CD1c-positive myeloid dendritic cell (primary cell): Measurements from ENCODE around the gene CTSW.

Experiments
- DNase-seq: peaks from one replicate; pipeline ENCODE4 v3.0.0-alpha.2; 2016; ENCODE audit errors: extremely low spot score

CTSW gene

GRCh38 chr11:65855927-65856363 is 23.7 kb upstream of the CTSW start:
- DNase-seq: no peak

GRCh38 chr11:65856689-65857499 is 22.7 kb upstream of the CTSW start:
- peak; percentile 89 for DNase-seq

- no peak for DNase-seq
Measured at GRCh38 chr11:65857500-65857852, 22.2 kb upstream of the CTSW start.

DNA sequence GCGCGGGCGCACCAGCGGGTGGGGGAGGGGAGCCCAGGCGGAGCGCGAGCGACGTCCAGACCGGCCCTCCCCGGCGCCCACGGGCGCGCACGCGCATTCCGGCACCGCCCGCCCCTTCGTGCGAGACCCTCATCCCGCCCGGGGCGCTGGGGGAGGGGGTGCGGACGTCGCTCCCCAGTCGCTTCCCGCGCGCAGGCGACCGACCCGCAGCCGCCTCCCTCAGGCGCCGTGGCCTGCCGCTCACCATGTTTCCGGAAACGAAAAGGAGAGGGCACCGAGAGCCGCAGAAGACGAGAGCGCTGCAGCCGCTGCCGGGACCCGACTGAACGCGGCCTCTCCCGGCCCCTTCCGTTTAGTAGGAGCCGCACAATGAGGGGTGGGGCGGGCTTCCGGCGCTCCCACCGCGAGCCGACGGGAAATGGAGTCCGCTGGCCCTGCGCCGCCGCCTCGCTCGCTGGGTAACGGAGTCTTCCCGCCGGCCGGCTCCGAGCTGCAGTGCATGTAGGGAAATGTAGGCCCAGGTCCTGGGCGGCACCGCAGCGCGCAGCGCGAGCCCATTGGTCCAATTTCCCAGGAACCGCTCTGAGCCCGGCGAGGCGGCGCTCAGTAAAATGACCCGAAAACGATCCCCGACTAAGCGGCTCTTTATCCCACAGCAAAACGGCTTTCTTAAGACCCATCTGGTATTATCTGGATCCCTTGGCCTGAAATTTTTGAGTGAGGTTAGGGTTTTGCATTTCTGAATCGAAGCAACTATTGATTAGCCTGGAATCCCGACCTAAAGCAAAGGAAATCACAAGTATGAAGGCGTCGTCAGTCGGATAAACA is 21.6 kb upstream of the CTSW start, which contains the start of gene CFL1:
Gene CFL1 (minus strand): TSS at position 328 of the 828 bp plus-strand sequence. CDS start 81 bp downstream, at position 247.
- peak; percentile 99 for DNase-seq

DNA sequence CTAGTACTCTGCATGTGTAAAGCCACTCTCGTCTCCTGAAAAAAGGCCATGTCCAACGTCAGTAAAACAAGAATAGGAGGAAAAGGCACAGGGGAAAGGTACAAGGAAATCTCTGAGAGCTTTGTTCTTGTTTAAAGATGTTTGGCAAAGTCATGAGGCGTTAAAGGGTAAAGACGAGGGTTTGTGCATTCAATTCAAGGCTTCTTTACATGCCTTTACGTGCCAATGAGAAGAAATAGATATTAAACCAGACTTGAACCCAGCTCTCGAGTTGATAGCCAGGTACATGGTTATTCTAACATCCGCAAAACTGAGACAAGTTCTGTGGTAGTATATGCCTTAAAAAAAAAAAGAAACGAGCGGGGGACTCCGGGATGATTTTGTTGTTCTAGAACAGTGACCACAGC is 21.0 kb upstream of the CTSW start:
- no peak for DNase-seq

DNA sequence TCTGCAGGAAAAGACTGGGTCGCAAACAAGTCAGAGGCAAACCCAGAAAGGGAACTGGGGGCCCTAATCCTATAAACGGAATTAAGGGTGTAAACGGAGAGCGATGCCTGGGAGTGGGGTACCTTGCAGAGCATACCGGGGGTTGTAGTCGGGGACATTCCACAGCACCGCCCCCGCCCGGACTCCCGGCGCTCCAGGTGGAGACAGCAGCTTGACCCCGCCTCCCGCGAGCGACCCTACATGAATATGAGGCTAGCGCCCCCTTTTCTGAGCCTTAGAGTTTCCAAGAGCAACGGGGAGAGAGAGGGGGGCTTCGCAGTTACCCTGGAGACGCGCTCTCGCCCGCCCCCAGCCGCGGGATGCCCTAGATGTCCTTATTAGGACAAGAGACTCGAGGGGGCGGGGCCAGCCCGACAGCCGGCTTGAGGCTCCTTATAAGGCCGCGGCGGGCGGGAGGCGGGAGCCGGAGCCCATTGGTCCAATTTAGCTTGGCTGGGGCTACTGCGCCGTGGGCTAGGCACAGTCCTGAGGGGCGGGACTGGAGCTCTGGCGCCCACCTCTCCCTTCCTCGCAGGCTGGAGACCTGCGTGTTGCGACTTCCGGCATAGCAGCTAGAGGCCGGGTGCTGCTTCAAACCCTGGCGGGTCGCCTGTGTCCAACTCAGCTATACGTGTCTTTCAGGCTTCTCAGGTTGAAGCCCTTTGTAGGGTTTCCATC is 20.4 kb upstream of the CTSW start:
- DNase-seq: peak; percentile 99

GRCh38 chr11:65859812-65860277 is 19.8 kb upstream of the CTSW start:
- DNase-seq: no peak

DNA sequence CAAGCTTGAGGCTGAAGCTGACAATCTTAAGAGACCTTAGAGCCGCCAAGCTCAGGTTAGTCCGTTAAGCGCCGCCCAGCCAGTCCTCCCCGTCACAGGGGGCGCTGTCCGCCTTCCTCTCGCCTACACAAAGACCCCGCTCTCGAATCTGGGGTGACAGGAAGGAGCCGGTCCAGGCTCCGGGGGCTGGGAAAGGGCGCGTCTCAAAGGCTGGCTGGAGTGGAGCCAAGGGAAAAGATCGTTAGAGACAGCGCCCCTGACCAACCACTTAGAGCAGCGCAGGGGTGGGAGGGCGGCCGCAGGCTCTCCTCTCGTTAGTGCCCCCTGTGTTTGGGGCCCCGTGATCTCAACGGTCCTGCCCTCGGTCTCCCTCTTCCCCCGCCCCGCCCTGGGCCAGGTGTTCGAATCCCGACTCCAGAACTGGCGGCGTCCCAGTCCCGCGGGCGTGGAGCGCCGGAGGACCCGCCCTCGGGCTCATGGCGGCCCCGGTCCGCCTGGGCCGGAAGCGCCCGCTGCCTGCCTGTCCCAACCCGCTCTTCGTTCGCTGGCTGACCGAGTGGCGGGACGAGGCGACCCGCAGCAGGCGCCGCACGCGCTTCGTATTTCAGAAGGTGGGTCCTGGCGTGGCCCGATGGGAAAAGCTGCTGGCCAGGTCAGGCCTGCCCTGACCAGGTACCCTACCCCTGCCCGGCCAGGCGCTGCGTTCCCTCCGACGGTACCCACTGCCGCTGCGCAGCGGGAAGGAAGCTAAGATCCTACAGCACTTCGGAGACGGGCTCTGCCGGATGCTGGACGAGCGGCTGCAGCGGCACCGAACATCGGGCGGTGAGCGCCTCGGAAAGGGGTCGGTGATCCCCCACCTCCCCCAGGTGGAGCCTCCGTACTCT is 19.1 kb upstream of the CTSW start, which contains the start of gene MUS81:
Gene MUS81 (plus strand): TSS at position 156 of the 887 bp plus-strand sequence. CDS start 321 bp downstream, at position 477.
- DNase-seq: peak; percentile 93

GRCh38 chr11:65861165-65861505 is 18.5 kb upstream of the CTSW start:
- no peak for DNase-seq

GRCh38 chr11:65861533-65862183 is 18.0 kb upstream of the CTSW start:
- no peak for DNase-seq

GRCh38 chr11:65862191-65862735 is 17.4 kb upstream of the CTSW start:
- no peak for DNase-seq

GRCh38 chr11:65862941-65863888 is 16.4 kb upstream of the CTSW start:
- DNase-seq: no peak

GRCh38 chr11:65863889-65864705 is 15.5 kb upstream of the CTSW start:
- DNase-seq: no peak

DNA sequence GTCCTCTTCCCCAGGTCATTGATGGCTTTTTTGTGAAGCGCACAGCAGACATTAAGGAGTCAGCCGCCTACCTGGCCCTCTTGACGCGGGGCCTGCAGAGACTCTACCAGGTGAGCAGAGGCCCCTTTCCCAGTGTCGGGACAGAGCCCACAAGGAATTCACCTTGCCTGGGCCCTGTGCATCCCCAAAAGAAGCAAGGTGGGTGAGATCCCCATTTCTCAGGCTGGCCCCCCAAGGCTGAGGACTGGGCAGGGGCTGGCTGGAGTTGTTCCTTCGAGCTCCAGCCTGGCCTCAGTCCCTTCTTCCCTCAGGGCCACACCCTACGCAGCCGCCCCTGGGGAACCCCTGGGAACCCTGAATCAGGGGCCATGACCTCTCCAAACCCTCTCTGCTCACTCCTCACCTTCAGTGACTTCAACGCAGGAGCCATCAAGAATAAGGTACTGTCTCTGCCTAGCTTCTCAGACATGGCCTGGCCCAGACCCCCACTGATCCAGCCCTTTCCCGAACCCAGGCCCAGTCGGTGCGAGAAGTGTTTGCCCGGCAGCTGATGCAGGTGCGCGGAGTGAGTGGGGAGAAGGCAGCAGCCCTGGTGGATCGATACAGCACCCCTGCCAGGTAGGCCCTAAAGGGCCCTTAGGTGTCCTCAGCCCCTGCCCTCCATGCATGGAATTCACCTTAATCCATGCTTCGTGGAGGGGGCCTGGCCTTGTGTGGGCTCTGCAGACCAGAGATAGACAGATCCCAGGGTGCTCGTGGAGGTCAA is 14.7 kb upstream of the CTSW start:
- DNase-seq: no peak

DNA sequence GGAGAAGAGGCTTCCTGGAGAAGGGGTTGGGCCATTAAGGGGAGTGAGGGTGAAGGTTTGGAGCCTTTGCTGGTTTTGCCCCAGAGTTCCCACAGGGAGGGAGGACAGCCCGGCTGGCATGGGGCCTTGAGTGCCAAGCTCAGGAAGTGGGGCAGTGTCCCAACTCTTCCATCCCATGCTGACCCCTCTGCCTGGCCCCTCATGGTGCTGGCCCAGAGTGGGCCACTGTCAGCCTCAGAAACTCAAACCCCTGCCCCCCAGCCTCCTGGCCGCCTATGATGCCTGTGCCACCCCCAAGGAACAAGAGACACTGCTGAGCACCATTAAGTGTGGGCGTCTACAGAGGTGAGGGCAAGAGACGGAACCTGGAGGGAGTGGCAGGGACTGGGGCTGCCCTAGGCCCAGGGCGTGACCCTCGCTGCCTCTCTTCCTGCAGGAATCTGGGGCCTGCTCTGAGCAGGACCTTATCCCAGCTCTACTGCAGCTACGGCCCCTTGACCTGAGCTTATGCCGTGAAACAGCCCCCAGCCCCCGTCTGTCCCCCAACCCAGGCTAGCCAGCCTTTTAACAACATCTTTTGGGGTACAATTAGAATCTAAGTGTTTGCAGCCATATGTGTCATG is 14.0 kb upstream of the CTSW start:
- DNase-seq: no peak

GRCh38 chr11:65866509-65867283 is 12.9 kb upstream of the CTSW start:
- no peak for DNase-seq
